C4-2B (cell line): ENCODE data around the gene RASA2.
A peak's percentile ranks its signal among the peaks of the same experiment; 100 is the strongest.

Source experiments
- ZFX ChIP-seq: fragments of 450-650 bp; IDR thresholded peaks from 2 replicates; pipeline ENCODE4 v1.6.1; 2017
- TF ChIP-seq, protein P1 (sequence below): fragments of 450-650 bp; conservative IDR thresholded peaks from 2 replicates; pipeline ENCODE4 v1.5.1; 2017; ENCODE audit warnings: mild to moderate bottlenecking

DNA sequence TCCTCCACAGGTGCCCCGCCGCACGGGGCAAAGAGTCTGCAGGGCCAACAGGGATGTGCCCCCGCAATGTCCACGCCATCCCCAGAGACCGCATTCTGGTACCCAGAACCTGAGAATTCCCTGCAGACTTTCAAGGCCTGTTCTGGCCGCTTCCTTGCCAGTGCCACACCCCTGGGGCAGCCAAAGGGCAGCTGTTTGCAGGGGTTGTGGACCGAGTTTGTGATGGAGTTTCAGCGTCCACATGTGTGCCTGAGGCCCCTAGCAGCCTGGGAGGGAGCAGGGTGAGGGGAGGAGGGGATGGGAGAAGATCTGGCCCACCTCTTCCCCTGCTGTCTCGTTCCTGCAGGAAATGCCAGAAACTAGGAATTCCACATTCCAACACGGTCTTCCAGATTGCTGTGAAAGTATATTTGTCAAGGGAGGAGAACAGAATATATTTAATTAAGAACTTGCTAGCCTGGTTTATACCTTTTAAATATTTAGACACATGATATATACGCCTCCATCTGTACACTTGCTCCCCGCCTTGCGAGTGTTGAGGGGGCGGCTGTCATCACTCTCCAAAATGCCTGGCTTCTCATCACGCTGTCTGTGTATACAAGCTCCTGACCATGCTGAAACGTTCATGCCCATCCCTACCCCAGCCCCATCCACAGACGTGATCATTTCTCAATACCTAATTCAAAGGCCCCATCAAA is 31.1 kb upstream of the RASA2 start:
- TF ChIP-seq, protein P1, sequence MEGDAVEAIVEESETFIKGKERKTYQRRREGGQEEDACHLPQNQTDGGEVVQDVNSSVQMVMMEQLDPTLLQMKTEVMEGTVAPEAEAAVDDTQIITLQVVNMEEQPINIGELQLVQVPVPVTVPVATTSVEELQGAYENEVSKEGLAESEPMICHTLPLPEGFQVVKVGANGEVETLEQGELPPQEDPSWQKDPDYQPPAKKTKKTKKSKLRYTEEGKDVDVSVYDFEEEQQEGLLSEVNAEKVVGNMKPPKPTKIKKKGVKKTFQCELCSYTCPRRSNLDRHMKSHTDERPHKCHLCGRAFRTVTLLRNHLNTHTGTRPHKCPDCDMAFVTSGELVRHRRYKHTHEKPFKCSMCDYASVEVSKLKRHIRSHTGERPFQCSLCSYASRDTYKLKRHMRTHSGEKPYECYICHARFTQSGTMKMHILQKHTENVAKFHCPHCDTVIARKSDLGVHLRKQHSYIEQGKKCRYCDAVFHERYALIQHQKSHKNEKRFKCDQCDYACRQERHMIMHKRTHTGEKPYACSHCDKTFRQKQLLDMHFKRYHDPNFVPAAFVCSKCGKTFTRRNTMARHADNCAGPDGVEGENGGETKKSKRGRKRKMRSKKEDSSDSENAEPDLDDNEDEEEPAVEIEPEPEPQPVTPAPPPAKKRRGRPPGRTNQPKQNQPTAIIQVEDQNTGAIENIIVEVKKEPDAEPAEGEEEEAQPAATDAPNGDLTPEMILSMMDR = no peak
- peak; percentile 15; the same call in 1 of the 2 replicates for TF ChIP-seq ZFX
